Thymus (tissue), 11 donors: ENCODE measurements around the gene MON2. TPM values are rescaled to one million over a fixed set of nuclear protein-coding genes. Genes with fewer than 3 reads are reported as not detected.

ENCODE experiments used
- DNase-seq, 9 donors: peaks; one replicate each; pipeline ENCODE4 v3.0.0-alpha.2; 2013; ENCODE audit warnings: low spot score in 9 of 9, low read depth in 6 of 9, missing footprints in 1 of 9
- H3K27ac ChIP-seq, 2 donors: one replicate each; pipeline ENCODE4 v1.5.1; 2013; ENCODE audit warnings: control low read depth in 1 of 2, low read depth in 1 of 2, low read length in 1 of 2, mild to moderate bottlenecking in 1 of 2, moderate library complexity in 1 of 2
- H3K27me3 ChIP-seq, 2 donors: one replicate each; pipeline ENCODE4 v1.5.1; 2013; ENCODE audit warnings: low read length in 1 of 2; ENCODE audit not compliant: control insufficient read depth in 2 of 2, insufficient read depth in 1 of 2
- H3K36me3 ChIP-seq, 2 donors: one replicate each; pipeline ENCODE4 v1.5.1; 2013; ENCODE audit warnings: low read length in 1 of 2, mild to moderate bottlenecking in 1 of 2, moderate library complexity in 1 of 2; ENCODE audit not compliant: control insufficient read depth in 2 of 2, insufficient read depth in 2 of 2
- H3K4me1 ChIP-seq, 2 donors: one replicate each; pipeline ENCODE4 v1.5.1; 2013; ENCODE audit warnings: low read length in 2 of 2; ENCODE audit not compliant: control insufficient read depth in 2 of 2, insufficient read depth in 2 of 2
- H3K4me3 ChIP-seq, 2 donors: one replicate each; pipeline ENCODE4 v1.5.1; 2013; ENCODE audit warnings: low read length in 2 of 2, control low read depth in 1 of 2, mild to moderate bottlenecking in 1 of 2
- H3K9me3 ChIP-seq, 2 donors: one replicate each; pipeline ENCODE4 v1.5.1; 2013; ENCODE audit warnings: low read length in 1 of 2, mild to moderate bottlenecking in 1 of 2; ENCODE audit not compliant: control insufficient read depth in 2 of 2, insufficient read depth in 1 of 2
- WGBS: extraction: QIAGEN DNeasy Blood & Tissue Kit; methylation state at CpG from one replicate; pipeline ENCODE4 v1.1.7; 2013; 5-methylcytosine and 5-hydroxymethylcytosine counted together
- polyA plus RNA-seq: library from polyadenylated mRNA; stranded (reverse); fragments of 200-250 nt; gene quantifications from one replicate; pipeline ENCODE4 v1.2.3, GENCODE V29; 2013
- total RNA-seq: library from RNA; stranded (reverse); fragments of 120-200 nt; gene quantifications from one replicate; pipeline ENCODE4 v1.2.4, GENCODE V29; 2013
- donor health status: healthy.

MON2 gene
- total and polyA plus RNA-seq, 2 donors: 21.4 to 32.7 TPM

DNA sequence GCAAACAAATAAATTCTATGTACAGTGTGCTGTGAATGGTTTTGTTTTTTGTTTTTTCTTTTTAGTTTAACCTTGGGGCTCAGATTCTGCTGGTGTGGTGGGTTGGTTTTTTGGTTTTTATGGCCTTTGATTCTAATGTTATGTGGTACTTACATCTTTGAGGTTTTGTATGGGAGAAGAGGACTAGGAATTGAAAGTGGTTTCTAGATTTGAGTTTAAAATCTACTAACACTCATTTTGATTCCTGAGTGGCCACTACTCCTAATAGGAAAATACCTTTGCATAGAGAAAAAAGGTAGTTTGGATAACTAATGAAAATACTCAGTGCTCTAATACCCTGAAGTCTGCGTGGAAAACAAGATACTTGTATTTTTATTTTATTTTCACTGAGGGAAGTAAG, 137.7 kb downstream of the MON2 start:
- 88% methylated on average over 1 of the region's 1 CpG for WGBS
- H3K4me3 ChIP-seq: peak overlapping the region; percentile 89 to 97
- H3K27ac ChIP-seq: no peak overlapping the region

DNA sequence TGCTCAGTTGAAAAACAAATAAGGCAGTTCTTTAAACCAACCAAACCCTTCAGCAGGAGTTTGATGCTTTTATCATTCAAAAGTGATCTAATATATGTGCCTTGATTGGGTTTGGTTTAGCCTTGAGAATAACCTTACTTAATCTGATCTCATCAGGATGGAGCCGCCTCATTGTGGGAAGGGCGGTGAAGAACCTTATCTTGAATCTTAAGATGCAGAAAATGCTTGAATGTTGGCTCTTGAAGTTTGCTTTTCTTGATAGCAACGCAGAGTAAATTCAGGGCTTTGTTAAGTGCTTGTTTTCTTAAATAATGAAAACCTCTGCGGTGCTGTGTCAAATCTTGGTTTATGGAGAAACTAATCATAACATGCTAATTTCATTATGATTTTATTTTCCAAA, 138.2 kb downstream of the MON2 start:
- Histone ChIP-seq H3K4me1 (peaks cover 7 to 10% of the 10 kb centered on the region in 2 donors), H3K4me3 (peak overlapping the region; percentile 89 to 97), H3K9me3 (no peaks in the 10 kb centered on the region), H3K36me3 (peaks cover 0 to 2% of the 10 kb centered on the region in 2 donors), H3K27ac (peak overlapping the region in 1 of 2 donors; percentile 42), H3K27me3 (no peaks in the 10 kb centered on the region)
- 32% methylated on average over 4 of the region's 4 CpGs for WGBS
- peak in 5 of 9 donors; percentile 13 to 50 (median 26) for DNase-seq

More for the DNA sequence above, 137.7 kb downstream of the MON2 start:
- no peaks in the 10 kb centered on the region for H3K27me3 ChIP-seq
- H3K9me3 ChIP-seq: no peaks in the 10 kb centered on the region
- H3K4me1 ChIP-seq: peaks cover 7 to 10% of the 10 kb centered on the region in 2 donors
- DNase-seq: peak in 1 of 9 donors; percentile 35
- H3K36me3 ChIP-seq: peaks cover 0 to 2% of the 10 kb centered on the region in 2 donors

DNA sequence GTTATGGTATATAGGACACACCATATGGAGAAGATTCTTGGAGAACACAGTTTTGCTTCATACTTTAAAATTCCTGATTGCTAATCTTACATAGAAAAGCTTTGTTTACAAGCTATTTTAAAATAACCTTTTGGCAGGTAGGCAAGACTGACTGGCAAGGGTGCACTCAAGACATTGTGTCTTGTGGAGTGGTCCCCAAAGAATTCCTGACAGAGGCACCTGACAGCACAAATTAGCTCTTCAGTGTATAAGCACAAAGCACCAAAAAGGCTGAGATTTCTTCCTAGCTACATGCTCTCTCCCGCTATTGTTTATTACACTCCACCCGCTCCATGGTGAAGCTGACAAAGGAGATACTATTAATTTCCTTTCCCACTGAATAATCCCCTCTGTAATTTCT, 139.4 kb downstream of the MON2 start:
- H3K4me1 ChIP-seq: peaks cover 7 to 10% of the 10 kb centered on the region in 2 donors
- no peak for DNase-seq
- H3K4me3 ChIP-seq: no peak overlapping the region
- H3K27me3 ChIP-seq: no peaks in the 10 kb centered on the region
- no peaks in the 10 kb centered on the region for H3K9me3 ChIP-seq
- over 99% methylated on average over 2 of the region's 2 CpGs for WGBS
- no peak overlapping the region for H3K27ac ChIP-seq
- peaks cover 0 to 2% of the 10 kb centered on the region in 2 donors for H3K36me3 ChIP-seq

DNA sequence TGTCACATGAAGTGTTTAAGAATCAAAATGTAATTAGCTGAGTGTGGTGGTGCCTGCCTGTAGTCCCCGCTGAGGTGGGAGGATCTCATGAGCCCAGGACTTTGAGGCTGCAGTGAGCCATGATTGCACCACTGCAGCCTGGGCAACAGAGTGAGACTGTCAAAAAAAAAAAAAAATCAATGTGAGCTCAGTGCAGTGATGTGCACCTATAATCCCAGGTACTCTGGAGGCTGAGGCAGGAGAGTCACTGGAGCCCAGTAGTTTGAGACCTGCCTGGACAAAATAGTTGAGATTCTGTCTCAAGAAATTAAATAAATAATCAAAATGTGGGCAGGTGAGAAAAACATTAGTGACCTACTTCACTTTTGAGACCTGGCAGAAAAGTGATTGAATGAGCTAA, 140.0 kb downstream of the MON2 start:
- WGBS: 98% methylated on average over 1 of the region's 1 CpG

DNA sequence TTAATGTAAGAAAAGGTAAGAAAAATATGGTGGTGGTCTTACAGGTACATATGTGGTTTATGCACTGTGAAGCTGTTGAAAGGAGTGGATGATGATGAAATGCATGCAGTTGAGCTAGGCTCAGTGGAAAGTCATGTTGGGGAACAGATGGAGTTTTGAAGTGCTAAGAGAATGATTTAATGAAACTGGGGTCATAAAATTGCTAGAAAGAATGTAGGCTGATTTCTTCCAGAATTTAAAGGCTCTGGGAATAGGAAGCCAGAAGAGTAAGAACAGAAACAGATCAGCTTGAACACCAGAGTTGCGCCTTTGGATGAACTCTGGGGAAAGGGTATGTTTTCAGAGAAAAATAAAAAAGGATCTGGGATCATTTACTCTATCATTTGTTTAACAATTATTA, 146.5 kb downstream of the MON2 start:
- Histone ChIP-seq H3K4me3 (no peak overlapping the region), H3K27me3 (no peaks in the 10 kb centered on the region), H3K27ac (no peak overlapping the region), H3K9me3 (no peaks in the 10 kb centered on the region), H3K36me3 (peaks cover 0 to 1% of the 10 kb centered on the region in 2 donors), H3K4me1 (no peaks in the 10 kb centered on the region)
- no peak for DNase-seq
- WGBS: 98% methylated on average over 1 of the region's 1 CpG

More for the DNA sequence above, 140.0 kb downstream of the MON2 start:
- H3K4me1 ChIP-seq: peaks cover 7 to 9% of the 10 kb centered on the region in 2 donors
- no peak overlapping the region for H3K4me3 ChIP-seq
- H3K27me3 ChIP-seq: no peaks in the 10 kb centered on the region
- no peak for DNase-seq
- H3K9me3 ChIP-seq: no peaks in the 10 kb centered on the region
- peaks cover 0 to 2% of the 10 kb centered on the region in 2 donors for H3K36me3 ChIP-seq
- no peak overlapping the region for H3K27ac ChIP-seq

DNA sequence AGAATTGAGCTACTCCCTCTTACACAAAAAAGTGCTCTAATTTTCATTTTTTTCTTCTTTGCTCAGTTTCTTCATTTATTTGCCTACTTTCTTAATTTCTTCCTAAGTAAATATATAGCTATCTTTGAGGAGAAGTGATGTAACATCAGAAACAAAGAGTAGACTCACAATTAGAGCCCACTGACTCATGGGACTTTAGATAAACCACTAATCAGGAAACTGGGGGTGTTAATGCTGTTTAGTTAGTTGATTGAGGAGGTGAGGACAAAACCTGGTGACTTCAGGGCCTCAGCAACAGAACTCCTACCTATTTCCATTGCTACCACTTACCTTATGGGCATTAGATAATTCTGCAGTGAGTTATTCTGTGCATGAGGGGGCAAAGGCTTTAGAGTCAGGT, 151.7 kb downstream of the MON2 start:
- Histone ChIP-seq H3K4me1 (no peaks in the 10 kb centered on the region), H3K4me3 (no peak overlapping the region), H3K9me3 (no peaks in the 10 kb centered on the region), H3K36me3 (no peaks in the 10 kb centered on the region), H3K27me3 (no peaks in the 10 kb centered on the region), H3K27ac (no peak overlapping the region)
- no peak for DNase-seq

DNA sequence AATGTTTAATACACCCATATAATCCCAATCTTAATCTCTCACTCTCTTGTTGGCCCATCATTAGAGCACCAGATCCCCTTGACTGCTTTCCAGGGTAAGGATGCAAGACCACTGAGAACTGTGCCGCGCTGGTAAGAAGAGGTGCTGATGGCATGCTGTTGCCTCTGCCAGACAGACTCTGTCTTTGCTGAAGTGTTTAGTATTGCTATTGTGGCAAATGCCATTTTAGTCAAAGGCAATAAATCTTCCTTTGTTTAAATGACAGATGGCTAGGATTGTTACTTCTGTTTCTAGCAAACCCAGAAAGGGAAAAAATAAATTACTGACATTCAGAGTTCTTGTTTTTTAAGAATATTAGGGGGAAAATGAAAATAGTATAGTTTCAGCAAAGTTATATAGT, 152.3 kb downstream of the MON2 start:
- WGBS: 86% methylated on average over 2 of the region's 2 CpGs
- Histone ChIP-seq H3K36me3 (no peaks in the 10 kb centered on the region), H3K27ac (no peak overlapping the region), H3K9me3 (no peaks in the 10 kb centered on the region), H3K4me3 (no peak overlapping the region), H3K27me3 (no peaks in the 10 kb centered on the region), H3K4me1 (no peaks in the 10 kb centered on the region)
- no peak for DNase-seq

DNA sequence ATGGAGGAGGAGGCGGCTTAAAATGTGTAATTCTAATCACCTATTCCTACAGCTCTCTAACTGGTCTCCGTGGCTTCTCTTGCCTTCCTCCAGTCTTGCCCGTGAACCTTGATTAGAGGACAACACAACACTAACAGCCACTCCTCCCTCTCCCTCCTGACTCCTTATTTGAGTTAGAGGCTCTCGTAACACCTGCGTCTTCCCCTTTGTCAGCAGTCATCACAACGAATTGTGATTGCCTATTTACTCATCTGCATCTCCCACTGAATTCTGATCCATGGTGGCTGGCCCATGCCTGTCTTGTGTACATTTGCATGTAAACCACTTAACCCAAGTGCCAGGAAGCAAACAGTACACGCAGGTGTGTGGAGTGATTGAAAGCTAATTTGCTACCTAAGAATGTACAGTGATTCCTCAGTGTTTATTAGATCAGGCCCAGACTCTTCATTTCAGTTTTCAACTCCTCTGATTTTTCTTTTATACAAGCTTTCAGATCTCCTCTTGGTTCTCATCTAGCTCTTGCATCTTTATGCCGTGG, 154.5 kb downstream of the MON2 start:
- Histone ChIP-seq H3K27ac (no peak overlapping the region), H3K4me3 (no peak overlapping the region), H3K27me3 (no peaks in the 10 kb centered on the region), H3K4me1 (no peaks in the 10 kb centered on the region), H3K9me3 (no peaks in the 10 kb centered on the region), H3K36me3 (no peaks in the 10 kb centered on the region)
- 94% methylated on average over 8 of the region's 8 CpGs for WGBS
- no peak for DNase-seq

DNA sequence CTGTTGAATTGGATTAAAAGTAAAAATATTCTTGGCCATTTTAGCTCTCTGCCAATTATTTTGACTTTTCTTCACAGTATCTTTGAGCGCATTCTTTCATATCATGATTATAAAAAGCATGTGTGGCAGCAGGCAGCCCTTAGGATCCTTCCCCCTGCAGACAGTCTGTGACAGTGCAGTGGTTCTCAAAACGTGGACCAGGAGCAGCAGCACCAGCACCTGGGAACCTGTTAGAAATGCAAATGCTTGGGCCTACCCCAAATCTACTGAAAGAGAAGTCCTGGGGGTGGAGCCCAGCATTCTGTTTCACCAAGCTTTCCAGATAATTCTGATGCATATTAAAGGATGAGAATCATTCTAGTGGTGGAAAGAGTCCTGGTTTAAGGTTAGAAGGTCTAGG, 155.6 kb downstream of the MON2 start:
- WGBS: 88% methylated on average over 2 of the region's 2 CpGs
- no peaks in the 10 kb centered on the region for H3K36me3 ChIP-seq
- H3K27me3 ChIP-seq: no peaks in the 10 kb centered on the region
- H3K4me3 ChIP-seq: no peak overlapping the region
- H3K4me1 ChIP-seq: no peaks in the 10 kb centered on the region
- no peak overlapping the region for H3K27ac ChIP-seq
- DNase-seq: no peak
- no peaks in the 10 kb centered on the region for H3K9me3 ChIP-seq
